A204.1 (cell line): ENCODE results near the gene IL6.
"Not testable (repeated sequence)": the region's sequence is repeated elsewhere in the genome, so short reads cannot be mapped to it uniquely, and the experiment has no call there.

Source experiments
- FAIRE-seq: peaks from 2 replicates; lab custom pipeline; 2012; peaks lifted over from hg19 to GRCh38; lab: Jason Lieb, UNC

IL6 gene

DNA sequence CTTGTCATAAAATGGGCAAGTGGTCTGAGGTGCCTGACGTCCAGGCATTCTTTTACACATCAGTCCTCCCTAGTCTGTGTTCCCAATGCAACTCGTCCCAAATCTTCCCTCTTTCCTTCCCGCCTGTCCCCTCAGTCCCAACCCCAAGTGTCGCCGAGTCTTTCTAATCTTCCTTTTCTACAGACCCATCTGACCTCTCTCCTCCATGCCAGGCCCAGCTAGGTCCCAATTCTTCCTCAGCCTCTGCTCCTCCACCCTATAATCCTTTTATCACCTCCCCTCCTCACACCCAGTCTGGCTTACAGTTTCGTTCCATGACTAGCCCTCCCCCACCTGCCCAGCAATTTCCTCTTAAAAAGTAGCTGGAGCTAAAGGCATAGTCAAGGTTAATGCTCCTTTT is 22.3 kb upstream of the IL6 start:
- not testable (repeated sequence) for FAIRE-seq

DNA sequence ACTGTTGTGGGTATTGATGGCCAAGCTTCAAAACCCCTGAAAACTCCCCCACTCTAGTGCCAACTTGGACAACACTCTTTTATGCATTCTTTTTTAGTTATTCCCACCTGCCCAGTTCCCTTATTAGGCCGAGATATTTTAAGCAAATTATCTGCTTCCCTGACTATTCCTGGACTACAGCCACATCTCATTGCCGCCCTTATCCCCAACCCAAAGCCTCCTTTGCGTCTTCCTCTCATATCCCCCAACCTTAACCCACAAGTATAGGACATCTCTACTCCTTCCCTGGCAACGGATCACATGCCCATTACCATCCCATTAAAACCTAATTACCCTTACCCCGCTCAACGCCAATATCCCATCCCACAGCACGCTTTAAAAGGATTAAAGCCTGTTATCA is 21.1 kb upstream of the IL6 start:
- FAIRE-seq = not testable (repeated sequence)

DNA sequence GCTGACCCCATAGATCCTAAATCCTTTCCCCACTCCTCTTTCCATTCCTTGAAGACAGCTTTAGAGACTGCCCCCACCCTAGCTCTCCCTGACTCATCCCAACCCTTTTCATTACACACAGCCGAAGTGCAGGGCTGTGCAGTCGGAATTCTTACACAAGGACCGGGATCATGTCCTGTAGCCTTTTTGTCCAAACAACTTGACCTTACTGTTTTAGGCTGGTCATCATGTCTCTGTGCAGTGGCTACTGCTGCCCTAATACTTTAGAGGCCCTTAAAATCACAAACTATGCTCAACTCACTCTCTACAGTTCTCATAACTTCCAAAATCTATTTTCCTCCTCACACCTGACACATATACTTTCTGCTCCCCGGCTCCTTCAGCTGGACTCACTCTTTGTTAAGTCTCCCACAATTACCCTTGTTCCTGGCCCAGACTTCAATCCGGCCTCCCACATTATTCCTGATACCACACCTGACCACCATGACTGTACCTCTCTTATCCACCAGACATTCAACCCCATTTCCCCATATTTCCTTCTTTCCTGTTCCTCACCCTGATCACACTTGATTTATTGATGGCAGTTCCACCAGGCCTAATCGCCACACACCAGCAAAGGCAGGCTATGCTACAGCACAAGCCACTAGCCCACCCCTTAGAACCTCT is 19.8 kb upstream of the IL6 start:
- FAIRE-seq = not testable (repeated sequence)

DNA sequence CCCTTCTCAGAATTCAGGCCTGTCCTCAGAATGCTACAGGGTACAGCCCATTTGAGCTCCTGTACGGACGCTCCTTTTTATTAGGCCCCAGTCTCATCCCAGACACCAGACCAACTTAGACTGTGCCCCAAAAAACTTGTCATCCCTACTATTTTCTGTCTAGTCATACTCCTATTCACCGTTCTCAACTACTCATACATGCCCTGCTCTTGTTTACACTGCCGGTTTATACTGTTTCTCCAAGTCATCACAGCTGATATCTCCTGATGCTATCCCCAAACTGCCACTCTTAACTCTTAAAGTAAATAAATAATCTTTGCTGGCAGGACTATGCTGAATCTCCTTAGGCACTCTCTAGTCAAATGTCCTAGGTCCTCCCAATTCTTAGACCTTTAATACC is 18.8 kb upstream of the IL6 start:
- FAIRE-seq = not testable (repeated sequence)

DNA sequence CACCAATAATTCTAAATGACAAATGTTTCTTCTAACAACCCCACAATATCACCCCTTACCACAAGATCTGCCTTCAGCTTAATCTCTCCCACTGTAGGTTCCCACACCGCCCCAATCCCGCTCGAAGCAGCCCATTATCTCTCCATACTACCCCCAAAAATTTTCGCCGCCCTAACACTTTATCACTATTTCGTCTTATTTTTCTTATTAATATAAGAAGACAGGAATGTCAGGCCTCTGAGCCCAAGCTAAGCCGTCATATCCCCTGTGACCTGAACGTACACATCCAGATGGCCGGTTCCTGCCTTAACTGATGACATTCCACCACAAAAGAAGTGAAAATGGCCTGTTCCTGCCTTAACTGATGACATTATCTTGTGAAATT is 18.3 kb upstream of the IL6 start:
- not testable (repeated sequence) for FAIRE-seq

DNA sequence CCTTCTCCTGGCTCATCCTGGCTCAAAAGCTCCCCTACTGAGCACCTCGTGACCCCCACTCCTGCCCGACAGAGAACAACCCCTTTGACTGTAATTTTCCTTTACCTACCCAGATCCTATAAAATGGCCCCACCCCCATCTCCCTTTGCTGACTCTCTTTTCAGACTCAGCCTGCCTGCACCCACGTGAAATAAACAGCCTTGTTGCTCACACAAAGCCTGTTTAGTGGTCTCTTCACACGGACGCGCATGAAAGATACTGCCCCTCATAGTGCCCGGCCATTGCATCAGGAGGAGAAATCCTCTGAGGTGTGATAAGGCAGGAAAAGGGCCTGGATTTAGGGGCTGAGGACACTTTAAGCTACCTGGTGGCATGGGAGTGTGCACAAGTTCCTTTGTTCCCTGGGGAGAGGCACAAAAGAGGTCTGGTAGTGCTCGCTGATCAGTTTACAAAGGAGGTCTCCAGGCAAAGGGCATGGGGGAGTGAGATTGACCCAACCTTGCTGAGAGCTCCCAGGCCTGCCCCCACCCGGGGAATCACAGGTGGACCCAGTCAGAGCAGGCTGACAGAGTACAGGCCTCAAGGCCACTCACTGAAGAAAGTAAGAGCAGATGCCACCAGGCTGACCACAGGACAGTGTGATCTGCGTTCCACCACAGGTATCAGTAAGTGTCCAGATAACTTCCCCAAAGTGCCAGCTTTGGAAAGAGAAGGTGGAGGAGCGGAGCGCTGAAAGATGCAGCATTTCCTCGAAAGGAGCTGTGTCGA is 17.8 kb upstream of the IL6 start:
- not testable (repeated sequence) for FAIRE-seq

DNA sequence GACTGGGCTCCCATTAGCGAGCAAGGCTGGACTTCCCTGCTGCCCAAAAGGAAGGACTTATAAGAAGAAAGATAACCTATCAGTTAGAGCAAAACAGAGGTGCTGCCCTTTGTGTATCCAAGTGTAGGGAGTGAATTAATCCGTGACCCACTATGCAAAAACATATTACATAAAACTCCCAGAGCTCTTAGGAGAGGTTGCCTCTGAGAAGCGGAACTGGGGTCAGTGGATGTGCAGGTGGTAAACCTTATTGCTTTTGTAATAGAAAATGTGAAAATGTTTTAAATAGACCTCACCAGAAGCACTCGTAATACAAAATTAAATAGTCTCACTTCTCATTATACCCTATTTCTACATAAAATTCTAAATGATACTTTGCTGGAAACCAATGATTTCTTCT is 17.1 kb upstream of the IL6 start:
- FAIRE-seq = no peak

DNA sequence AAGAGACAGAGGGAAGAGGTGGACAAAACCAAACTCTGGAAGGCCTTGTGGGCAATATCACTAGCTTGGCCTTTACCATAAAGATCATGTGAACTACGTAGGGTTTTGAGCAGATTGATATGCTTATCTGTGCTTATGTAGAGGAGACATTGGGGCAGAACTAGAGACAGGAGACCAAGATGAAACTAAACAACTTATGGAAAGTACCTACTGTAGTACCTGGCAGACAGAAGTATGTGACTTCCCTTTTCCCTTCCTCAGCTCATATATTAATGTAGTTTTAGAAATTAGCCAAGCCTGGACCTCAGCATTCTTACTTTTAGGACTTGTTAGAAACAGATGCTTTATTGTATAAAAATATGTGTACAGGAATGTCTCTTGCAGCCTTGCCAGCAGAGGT is 14.0 kb upstream of the IL6 start:
- FAIRE-seq = no peak

DNA sequence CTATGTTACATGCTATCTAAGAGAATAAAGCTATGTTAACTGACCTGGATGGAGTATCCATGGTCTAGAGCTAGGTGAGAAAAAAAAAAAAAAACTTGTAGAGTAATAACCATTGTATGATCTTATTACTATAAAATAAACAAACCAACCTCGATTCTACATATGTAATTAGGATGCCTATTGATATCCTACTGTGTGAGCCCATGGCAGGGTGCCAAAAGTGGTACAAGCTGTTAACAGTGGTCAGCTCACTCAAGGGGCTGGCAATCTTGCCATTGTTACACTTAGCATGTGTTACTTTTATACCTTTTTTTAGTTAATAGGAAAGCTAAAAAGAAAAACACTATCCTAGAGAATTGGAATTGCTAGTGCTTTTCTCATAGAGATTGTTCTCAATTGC is 13.5 kb upstream of the IL6 start:
- no peak for FAIRE-seq

DNA sequence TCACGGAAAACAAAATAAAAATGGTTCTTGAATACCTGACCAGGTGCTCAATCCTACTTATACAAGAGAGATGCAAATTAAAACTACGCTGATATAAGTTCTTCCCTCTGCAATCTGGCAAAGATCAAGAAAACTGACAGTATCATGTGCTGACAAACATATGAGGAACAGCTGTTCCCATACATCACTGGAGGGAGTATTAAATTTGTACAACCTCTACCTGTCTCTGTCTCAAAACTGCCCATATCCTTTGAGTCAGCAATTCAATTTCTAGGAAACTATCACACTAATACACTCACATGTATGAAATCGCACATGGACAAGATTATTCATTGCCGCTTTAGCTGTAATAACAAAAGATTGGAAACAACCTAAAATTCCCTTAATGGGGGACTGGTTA is 11.0 kb upstream of the IL6 start:
- no peak for FAIRE-seq

DNA sequence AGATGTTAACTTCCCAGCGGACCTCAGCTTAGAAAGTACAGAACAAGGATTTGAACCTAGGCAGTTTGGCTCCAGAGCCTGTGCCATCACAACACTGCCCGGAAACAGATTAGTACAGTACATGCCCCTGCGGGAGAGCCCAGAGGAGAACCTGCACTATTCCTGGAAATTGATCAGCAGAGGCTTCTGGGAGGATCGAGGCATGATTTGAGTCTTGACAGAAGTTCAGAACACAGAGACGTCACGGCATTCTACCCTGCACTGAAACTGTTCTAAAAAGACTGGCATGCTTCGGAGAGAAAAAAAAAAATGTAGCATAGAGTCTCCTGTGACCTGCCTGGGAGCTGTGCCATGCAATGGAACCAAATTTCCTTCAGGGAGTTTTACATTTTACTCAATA is 9.2 kb upstream of the IL6 start:
- no peak for FAIRE-seq

DNA sequence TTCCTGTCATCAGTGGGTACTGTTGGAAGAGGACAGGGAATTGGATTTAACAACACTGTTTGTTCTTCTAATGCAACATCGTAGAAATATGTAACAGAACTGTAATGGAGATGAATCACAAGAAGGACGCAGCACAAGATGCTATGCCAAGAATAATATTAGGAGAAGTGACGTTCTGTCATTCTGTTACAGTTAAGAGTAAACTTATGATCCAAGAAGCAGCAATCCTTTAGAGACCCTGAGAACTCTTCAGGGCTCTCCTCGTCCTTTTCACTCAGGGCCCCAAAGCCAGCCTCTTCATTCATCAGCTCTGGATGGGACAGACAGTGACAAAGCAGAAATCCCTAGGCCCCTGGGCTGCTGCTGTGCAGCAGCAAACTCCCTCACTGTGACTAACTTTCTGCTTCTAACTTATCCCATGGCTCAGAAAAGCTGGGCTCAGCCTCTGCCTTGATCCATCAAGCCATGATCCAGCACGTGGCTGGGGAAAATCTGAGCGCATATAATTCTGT is 8.7 kb upstream of the IL6 start:
- FAIRE-seq = no peak

DNA sequence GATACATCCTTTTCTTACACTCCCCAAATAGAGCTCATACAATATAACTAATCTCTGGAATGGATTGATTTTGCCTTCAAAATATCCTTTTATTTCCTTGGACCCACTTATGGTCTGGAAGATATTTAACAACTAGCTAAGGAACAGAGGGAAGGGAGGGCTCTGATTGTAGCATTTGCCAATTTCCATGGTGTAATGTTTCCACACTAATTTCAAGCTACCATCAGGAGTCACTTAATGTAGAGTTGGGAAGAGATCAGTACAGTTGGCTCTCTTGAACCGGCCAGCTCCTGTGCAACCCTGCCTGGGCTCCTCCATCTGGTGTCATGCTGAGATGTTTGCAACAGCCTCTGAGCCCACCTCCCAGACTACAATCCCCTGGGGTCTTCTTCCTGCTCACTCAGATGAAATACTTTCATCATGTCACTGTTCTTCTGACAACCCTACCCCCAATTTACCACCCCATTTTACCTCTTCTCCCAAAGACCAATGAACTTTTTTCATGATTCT is 8.0 kb upstream of the IL6 start:
- FAIRE-seq = no peak

DNA sequence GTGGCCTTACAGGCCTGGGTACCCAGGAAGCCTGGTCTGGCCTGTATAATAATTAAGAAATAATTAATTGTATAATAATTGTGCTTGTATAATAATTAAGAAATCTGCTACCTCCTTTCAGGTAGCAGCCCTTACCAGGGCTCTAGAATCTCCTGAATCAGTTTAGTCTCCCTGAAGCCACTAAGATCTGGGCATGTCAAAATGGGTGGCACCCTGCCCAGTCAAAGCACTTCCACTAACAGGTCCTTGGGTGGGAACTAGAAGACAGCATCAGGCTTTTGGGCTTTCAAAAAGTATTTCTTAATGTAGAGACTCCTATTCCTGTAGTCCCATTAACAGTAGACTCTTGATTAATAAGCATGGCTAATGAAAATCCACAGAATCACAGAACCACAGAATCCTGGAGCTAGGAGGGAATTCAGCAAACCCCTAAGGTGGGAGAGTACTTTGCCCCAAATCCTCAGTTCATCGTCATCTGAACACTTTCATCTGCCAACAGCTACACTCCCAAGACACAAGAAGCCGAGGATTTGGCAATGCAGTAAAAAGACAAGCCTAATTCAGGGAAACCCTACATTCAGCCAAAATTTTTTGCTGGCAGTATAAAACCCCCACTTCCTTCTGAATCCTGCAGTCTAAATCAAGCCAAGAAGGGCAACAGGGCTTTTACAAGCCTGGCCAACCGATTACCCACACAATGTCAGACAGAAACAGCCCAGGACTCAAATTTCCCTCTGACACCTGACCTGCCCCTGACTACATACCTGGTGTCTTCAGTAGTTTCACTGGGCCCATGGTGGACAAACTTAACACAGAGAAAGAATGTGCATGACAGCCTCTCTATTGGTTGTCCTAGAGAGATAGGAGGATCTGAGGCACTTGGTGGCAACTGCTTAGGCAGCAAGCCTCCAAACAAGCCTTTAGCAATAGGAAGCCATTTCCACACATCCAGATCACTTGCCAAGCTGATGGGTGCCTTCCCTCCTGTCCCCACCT is 5.9 kb upstream of the IL6 start:
- no peak for FAIRE-seq

DNA sequence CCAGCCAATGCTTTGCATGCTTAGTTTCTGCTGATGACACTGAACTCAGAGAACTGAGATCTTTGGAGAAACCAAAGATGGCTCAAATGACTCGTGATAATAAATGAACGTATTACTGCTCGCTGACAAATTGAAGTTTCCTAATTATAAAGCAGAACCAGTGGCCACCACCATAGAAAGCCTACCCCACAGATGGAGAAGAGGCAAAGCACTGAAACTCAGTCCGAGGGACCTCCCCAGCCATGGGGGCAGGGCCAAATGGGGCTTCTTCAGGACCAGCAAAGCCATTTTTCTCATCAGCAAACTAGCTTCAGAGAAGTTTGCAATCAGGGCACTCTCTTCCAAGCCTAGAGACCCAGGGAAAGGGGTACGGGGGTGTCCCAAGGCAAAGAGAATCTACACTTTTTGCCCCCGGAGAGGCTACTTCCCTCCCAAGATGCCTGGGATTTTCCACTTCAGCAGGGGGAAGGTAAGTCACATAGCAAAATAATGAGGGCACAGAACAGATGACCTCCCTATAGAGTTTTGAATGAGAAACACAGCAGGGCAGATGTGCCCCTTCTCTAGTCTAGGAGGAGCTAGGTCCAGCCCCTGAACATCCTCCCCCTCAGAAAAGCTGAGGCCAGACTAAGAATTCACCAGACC is 4.3 kb upstream of the IL6 start:
- no peak for FAIRE-seq

DNA sequence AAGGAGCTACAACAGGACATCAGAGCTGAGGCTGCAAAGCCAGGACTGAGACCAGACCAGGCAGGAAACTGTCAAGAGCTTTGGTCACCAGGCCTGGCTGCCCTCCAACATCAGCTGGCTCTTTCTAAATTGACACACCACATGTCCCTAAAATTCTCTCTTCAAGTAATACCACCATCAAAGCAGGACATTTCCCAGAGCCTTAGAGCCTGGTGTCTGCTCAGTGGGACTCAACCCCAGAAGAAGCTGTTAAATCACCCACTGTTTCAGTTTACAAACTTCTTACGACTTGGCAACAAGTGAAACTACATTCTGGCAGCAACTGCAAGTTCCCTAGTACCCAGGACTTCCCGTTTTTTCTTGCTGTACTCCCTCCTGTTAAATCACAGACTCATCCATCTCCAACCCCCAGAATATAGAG is 3.8 kb upstream of the IL6 start:
- FAIRE-seq = no peak

DNA sequence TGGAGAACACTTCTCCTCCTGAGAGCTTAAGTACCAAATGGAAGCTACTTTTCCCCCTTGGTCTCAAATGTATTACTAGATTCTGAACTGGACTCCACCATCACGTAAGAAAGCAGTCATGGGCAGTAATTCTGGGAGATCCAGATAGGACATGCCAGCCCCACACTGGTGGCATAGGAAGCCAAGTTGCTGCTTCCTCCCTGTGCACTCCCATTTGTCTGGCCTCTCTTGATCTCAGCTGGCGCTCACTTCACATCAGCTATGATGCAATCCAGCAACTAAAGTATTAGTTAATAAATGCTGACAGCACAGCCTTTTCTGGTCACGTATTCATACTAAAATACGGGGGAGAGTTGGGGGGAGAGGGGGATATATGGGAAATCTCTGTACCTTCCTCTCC is 3.4 kb upstream of the IL6 start:
- FAIRE-seq = no peak

DNA sequence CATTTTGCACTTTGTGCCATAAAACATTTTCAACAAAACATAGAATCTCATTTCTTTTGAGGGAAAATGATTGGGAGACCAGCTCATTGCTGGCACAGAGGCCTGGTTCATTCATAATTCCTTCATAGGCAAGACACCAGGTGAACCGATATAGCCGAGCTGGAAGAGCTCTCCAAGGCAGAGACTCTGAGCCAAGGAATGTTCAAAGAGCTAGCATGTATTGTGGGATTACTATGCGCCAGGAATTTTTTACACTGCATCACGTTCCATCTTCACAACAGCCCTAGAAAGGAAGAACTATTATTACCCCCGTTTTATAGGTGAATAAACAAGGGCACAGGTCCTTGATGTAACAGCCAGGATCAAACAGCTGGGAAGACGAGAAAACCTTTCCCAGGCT is 2.1 kb upstream of the IL6 start:
- no peak for FAIRE-seq

DNA sequence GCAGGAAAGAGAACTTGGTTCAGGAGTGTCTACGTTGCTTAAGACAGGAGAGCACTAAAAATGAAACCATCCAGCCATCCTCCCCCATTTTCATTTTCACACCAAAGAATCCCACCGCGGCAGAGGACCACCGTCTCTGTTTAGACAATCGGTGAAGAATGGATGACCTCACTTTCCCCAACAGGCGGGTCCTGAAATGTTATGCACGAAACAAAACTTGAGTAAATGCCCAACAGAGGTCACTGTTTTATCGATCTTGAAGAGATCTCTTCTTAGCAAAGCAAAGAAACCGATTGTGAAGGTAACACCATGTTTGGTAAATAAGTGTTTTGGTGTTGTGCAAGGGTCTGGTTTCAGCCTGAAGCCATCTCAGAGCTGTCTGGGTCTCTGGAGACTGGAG is 1.4 kb upstream of the IL6 start:
- no peak for FAIRE-seq

DNA sequence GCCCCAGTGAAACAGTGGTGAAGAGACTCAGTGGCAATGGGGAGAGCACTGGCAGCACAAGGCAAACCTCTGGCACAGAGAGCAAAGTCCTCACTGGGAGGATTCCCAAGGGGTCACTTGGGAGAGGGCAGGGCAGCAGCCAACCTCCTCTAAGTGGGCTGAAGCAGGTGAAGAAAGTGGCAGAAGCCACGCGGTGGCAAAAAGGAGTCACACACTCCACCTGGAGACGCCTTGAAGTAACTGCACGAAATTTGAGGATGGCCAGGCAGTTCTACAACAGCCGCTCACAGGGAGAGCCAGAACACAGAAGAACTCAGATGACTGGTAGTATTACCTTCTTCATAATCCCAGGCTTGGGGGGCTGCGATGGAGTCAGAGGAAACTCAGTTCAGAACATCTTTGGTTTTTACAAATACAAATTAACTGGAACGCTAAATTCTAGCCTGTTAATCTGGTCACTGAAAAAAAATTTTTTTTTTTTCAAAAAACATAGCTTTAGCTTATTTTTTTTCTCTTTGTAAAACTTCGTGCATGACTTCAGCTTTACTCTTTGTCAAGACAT is 574 bp upstream of the IL6 start:
- no peak for FAIRE-seq

DNA sequence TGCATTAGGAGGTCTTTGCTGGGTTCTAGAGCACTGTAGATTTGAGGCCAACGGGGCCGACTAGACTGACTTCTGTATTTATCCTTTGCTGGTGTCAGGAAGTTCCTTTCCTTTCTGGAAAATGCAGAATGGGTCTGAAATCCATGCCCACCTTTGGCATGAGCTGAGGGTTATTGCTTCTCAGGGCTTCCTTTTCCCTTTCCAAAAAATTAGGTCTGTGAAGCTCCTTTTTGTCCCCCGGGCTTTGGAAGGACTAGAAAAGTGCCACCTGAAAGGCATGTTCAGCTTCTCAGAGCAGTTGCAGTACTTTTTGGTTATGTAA is 675 bp downstream of the IL6 start:
- no peak for FAIRE-seq
